Ishikawa (cell line): ENCODE results near the gene C19orf38.

Source experiments
- CEBPB ChIP-seq: IDR thresholded peaks from 2 replicates; pipeline ENCODE4 v1.6.1; 2012
- CREB1 ChIP-seq: IDR thresholded peaks from 2 replicates; pipeline ENCODE4 v1.6.1; 2012; ENCODE audit warnings: low read depth
- EGR1 ChIP-seq: IDR thresholded peaks from 2 replicates; pipeline ENCODE4 v1.6.1; 2012
- EP300 ChIP-seq: IDR thresholded peaks from 2 replicates; pipeline ENCODE4 v1.6.1; 2012; ENCODE audit warnings: borderline replicate concordance
- FOXM1 ChIP-seq: IDR thresholded peaks from 2 replicates; pipeline ENCODE4 v1.6.1; 2012; ENCODE audit warnings: low read depth, borderline replicate concordance
- NFIC ChIP-seq: IDR thresholded peaks from 2 replicates; pipeline ENCODE4 v1.6.1; 2012
- RAD21 ChIP-seq: IDR thresholded peaks from 2 replicates; pipeline ENCODE4 v1.6.1; 2012; ENCODE audit warnings: low read depth
- TAF1 ChIP-seq: IDR thresholded peaks from 2 replicates; pipeline ENCODE4 v1.6.1; 2012; ENCODE audit warnings: low read depth, mild to moderate bottlenecking
- TCF12 ChIP-seq: IDR thresholded peaks from 2 replicates; pipeline ENCODE4 v1.6.1; 2012; ENCODE audit warnings: low read depth
- TEAD4 ChIP-seq: IDR thresholded peaks from 2 replicates; pipeline ENCODE4 v1.6.1; 2012
- YY1 ChIP-seq: IDR thresholded peaks from 2 replicates; pipeline ENCODE4 v1.6.1; 2012; ENCODE audit warnings: low read depth
- ZBTB7A ChIP-seq: IDR thresholded peaks from 2 replicates; pipeline ENCODE4 v1.6.1; 2012; ENCODE audit warnings: low read depth
- TF ChIP-seq, protein P1 (sequence below): IDR thresholded peaks from 2 replicates; pipeline ENCODE4 v1.6.1; 2012; ENCODE audit warnings: low read depth, mild to moderate bottlenecking
- TF ChIP-seq, protein P2 (sequence below): IDR thresholded peaks from 2 replicates; pipeline ENCODE4 v1.6.1; 2012
- TF ChIP-seq, protein P3 (sequence below): IDR thresholded peaks from 2 replicates; pipeline ENCODE4 v1.6.1; 2012

Gene C19orf38

DNA sequence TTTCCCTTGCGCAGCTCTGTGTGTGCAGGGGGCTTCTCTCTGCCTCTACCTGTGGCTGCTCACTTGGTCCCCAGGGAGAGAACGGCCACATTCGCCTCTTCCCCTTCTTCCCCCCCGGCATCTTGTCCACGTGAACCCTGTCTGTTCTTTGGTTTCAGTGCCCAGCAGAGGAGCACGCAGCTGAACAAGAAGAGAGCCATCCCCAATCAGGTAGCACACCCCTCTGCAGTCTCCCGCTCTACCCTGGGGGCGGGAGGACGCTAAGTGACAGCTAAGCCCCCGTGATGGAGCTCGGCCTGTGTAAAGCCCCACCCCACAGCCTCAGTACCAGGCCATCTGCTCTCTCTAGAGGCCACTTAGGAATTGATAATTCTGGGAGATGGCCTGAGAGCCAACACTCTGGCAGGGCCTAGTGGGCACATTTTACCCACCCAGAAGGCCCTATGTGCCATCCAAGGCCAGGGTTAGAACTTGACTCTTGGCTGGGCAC is 42.4 kb upstream of the C19orf38 start:
- TF ChIP-seq, protein P1, sequence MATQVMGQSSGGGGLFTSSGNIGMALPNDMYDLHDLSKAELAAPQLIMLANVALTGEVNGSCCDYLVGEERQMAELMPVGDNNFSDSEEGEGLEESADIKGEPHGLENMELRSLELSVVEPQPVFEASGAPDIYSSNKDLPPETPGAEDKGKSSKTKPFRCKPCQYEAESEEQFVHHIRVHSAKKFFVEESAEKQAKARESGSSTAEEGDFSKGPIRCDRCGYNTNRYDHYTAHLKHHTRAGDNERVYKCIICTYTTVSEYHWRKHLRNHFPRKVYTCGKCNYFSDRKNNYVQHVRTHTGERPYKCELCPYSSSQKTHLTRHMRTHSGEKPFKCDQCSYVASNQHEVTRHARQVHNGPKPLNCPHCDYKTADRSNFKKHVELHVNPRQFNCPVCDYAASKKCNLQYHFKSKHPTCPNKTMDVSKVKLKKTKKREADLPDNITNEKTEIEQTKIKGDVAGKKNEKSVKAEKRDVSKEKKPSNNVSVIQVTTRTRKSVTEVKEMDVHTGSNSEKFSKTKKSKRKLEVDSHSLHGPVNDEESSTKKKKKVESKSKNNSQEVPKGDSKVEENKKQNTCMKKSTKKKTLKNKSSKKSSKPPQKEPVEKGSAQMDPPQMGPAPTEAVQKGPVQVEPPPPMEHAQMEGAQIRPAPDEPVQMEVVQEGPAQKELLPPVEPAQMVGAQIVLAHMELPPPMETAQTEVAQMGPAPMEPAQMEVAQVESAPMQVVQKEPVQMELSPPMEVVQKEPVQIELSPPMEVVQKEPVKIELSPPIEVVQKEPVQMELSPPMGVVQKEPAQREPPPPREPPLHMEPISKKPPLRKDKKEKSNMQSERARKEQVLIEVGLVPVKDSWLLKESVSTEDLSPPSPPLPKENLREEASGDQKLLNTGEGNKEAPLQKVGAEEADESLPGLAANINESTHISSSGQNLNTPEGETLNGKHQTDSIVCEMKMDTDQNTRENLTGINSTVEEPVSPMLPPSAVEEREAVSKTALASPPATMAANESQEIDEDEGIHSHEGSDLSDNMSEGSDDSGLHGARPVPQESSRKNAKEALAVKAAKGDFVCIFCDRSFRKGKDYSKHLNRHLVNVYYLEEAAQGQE: no peak
- no peak for TF ChIP-seq FOXM1
- TF ChIP-seq EP300: no peak
- TF ChIP-seq TEAD4: no peak
- TF ChIP-seq, protein P2, sequence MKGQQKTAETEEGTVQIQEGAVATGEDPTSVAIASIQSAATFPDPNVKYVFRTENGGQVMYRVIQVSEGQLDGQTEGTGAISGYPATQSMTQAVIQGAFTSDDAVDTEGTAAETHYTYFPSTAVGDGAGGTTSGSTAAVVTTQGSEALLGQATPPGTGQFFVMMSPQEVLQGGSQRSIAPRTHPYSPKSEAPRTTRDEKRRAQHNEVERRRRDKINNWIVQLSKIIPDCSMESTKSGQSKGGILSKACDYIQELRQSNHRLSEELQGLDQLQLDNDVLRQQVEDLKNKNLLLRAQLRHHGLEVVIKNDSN: no peak
- no peak for TF ChIP-seq EGR1
- no peak for TF ChIP-seq NFIC
- no peak for TF ChIP-seq ZBTB7A
- no peak for TF ChIP-seq TAF1
- TF ChIP-seq CREB1: no peak
- no peak for TF ChIP-seq RAD21

DNA sequence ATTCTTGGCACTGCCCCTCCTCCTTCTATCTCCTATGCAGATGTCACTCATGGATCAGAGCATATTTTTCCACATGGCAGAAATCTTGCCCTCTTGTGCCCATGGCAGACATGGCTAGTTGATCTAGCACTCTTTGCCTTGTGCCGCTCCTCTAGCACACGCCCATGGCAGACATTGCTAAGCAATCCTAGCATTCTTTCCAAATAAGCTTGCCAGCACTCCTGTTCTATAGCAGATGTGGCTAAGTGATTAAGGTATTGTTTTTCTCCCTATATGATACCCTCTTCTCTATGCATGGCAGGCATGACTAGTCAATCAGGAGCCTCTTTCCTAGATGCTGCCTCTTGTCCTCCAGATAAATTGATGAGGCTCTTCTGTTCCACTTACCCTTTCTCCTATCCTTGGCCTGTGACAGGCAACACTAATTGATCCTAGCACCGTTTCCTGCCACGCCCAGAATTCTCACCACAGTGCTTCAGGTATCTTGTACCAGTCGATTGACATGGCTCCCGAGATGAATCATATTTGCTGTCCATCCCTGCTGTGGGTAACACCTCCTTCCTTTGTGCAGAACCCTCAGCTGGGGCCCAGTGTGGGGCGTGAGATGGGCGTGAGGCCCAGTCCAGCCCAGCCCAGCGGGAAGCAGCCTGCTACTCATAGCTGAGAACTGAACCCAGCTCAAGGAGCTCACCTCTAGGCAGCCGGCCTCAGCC is 39.1 kb upstream of the C19orf38 start:
- TF ChIP-seq FOXM1 (no peak; the same call in 1 of the 2 replicates), TEAD4 (peak; percentile 71), ZBTB7A (peak; percentile 47; the same call in 1 of the 2 replicates), NFIC (peak; percentile 94), EP300 (peak; percentile 90), CREB1 (no peak), RAD21 (no peak), TCF12 (peak; percentile 91), TAF1 (no peak), EGR1 (no peak), YY1 (peak; percentile 69; the same call in 1 of the 2 replicates), CEBPB (peak; percentile 56; the same call in 1 of the 2 replicates)
- TF ChIP-seq, protein P3, sequence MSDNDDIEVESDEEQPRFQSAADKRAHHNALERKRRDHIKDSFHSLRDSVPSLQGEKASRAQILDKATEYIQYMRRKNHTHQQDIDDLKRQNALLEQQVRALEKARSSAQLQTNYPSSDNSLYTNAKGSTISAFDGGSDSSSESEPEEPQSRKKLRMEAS: peak; percentile 68; the same call in 1 of the 2 replicates
- TF ChIP-seq, protein P2: no peak
- TF ChIP-seq, protein P1: no peak

DNA sequence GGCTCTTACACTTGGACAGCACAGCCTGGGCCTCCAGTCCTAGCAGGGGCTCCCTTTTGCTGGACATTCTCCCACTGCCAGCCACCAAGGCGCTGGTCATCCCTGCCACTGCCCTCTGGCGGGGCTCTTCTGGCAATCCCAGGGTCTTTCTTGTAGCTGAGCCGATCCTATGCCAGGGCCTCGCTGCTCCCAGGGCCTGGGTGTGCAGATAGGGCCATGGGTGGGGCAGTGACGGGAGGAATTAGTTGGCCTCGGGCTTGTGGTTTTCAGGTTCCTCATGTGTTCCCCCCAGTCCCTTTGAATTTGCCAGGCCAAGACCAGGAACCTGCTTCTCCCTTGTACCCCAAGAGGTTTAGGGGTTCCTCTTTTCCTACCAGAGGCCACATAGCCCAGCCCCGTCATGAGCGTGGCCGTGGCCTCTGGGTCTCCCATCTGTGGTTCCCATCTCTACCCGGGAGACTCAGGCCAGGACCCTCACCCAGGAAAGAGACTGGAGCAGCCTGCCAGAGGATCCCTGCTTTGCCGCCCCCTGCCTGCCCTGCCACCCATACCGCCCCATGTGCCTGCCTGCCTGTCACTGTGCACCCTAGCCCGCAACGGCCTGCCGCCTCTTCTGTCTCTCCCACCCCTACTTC is 38.4 kb upstream of the C19orf38 start:
- TF ChIP-seq CREB1: no peak
- TF ChIP-seq, protein P3: 0 out of 2 replicates have a peak, but pooled peaks have one; percentile 6

DNA sequence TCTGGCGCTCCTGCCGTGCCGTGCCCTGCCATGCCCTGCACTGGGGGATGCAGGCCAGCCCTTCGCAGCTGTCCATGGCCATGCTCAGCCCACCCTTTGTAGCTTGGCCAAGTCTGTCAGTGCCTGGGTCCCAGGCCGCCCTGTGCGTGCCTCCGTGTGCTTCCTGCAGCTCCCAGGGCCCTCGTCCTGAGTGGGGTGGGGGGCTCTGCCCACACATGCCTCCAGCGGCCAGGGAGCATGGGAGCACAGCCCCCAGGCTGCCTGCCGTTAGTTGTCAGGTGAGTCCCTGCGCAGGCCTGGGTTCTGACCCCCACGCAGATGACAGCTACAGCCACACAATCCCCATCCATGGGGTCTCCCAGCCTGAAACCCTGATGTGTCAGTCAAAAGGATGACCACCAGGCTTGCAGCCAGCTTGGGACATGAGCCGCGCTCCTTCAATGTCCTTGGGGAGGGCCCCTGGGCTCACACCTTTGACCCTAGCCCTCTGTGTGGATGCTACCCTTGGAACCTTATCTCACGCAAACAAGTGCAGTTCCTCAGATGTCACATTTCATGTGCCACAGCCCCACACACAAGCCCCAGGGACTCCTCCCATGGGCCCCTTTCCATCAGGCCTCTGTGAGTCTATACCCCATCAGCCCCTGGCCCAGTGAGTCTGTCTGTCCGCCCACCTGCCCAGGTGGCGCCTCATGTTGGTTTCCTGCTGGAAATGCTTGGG is 36.7 kb upstream of the C19orf38 start:
- TF ChIP-seq ZBTB7A (no peak), RAD21 (no peak), EGR1 (no peak), FOXM1 (no peak), TAF1 (no peak), CREB1 (no peak), NFIC (no peak), CEBPB (no peak), EP300 (no peak), TCF12 (no peak)
- TF ChIP-seq, protein P1: no peak
- TF ChIP-seq, protein P2: no peak
- TF ChIP-seq, protein P3: no peak
